SHP77 treated with DMSO at 0.1 percent for 48 hours (cell line): ENCODE measurements around the gene TAP2.
"Not testable (repeated sequence)": the region's sequence is repeated elsewhere in the genome, so short reads cannot be mapped to it uniquely, and the experiment has no call there.

Experiments
- DNase-seq: peaks from one replicate; lab custom pipeline; 2025; lab: John Stamatoyannopoulos, UW

Gene TAP2

DNA sequence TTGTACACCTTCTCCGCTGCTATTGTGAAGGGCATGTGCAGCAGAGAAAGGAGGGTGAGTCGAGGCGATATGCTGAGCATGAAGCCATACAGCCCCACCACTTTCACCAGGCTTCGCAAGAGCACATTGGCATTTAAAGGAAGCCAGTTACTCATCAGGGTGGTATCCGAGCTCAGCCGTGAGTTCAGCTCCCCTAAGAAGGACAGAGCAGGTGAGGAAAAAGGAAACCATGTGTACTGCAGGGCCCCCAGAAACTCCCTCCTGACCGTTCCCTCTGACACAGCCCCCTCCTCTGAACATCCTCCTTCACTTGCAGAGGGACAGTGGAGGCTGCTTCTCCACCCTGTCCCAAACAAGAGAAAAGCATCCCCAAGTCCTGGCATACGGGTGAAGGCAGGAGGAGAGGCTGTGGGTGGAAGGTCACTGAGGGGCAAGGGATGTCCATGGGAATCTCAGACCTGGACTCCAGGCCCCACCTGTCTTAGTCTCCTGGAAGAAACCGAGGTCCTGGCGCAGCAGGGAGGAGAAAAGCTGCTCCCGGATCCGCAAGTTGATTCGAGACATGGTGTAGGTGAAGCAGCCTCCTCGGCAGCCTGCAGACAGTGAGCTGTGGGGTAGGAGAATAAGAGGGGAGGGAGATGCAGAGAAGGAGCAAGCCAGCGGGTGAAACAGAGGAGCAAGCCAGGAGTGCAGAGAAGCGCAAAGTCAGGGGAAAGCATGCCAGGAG lies 3.2 kb downstream of the TAP2 start:
- no peak for DNase-seq

GRCh38 chr6:32833664-32834063 lies 4.9 kb downstream of the TAP2 start:
- DNase-seq = no peak

DNA sequence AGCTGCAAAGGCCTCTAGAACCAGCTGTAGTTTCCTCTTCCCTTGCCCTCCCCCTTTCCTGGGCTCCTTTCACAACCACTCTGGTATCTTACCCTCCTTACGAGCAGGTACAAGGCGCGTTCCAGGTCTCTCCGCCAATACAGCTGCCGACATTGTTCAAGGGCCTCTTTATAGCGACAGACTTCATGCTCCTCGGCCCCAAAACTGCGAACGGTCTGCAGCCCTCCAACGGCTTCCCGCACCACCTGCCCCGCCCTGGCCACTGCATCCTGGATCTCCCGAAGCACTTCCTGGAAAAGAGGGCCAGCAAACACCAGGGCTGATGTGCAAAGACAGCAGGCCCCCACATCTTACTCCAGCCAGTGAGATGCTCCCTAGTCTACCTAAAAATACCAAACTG lies 6.0 kb downstream of the TAP2 start:
- no peak for DNase-seq

GRCh38 chr6:32830936-32831335 lies 7.6 kb downstream of the TAP2 start:
- DNase-seq = no peak

- no peak for DNase-seq
Observed at GRCh38 chr6:32830017-32830416, 8.5 kb downstream of the TAP2 start.

DNA sequence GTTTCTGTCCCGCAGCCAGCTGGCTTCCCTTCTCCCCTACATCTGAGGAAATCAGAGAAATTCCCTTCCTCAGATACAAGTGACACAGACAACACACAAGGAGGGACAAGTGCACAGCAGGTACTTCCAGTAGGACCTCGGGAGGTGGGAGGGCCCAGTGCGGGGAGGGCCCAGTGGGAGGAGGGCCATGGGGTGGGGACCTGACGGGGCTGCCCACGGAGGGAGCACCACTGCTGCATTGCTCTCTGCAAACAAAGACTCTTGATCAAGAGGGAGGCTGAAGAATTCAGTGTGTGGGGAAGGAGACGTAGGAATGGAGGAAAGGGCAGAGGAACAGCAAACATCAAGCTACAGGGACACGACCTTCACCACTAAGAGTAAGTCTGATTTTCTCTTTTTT lies 9.0 kb downstream of the TAP2 start:
- DNase-seq = no peak

- no peak for DNase-seq
Observed at GRCh38 chr6:32827025-32827424, 11.5 kb downstream of the TAP2 start.

- DNase-seq = no peak
Observed at GRCh38 chr6:32825966-32826365, 12.6 kb downstream of the TAP2 start.

DNA sequence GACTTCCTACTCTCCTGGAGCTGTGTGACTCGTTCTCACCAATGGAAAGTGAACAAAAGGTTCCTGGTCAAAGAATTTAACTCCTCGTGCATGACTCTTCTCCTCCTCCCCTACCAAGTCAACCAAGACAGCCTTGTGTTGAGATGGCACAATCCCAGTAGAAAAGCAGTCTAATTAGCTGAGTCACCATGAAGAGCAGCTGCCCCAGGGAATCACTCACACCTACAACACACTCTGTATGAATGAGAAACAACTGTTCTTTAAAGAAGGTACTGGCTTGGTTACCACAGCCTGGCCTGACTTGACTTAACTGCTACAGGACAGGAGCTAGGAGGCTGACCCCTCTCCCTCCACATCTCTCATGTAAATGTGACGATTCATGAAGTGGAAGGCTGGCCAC lies 18.8 kb downstream of the TAP2 start:
- DNase-seq = no peak

DNA sequence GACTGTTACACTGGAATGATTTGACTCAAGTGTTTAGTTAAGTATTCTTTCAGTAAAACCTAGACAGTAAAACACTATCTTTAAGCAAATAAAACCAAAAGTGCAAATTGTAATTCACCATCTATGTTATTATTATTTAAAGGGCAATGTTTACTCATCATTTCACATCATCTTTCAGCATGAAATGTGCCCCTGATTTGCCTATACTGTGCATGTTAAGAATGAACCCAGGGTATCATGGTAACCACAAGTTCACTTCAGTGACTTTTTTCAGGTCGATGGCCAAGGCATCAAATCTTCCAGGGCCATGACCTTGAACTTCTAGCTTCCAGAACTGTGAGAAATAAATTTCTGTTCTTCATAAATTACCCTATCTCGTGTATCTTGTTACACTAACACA lies 19.7 kb downstream of the TAP2 start:
- DNase-seq = no peak

- no peak for DNase-seq
Observed at GRCh38 chr6:32816746-32817204, 21.8 kb downstream of the TAP2 start, which contains the start of gene HLA-DOB. HLA-DOB (minus strand) TSS chr6:32817002; CDS start chr6:32816951, 51 bp downstream.

- DNase-seq = no peak
Observed at GRCh38 chr6:32815996-32816395, 22.5 kb downstream of the TAP2 start.

- DNase-seq = no peak
Observed at GRCh38 chr6:32815115-32815514, 23.4 kb downstream of the TAP2 start.

DNA sequence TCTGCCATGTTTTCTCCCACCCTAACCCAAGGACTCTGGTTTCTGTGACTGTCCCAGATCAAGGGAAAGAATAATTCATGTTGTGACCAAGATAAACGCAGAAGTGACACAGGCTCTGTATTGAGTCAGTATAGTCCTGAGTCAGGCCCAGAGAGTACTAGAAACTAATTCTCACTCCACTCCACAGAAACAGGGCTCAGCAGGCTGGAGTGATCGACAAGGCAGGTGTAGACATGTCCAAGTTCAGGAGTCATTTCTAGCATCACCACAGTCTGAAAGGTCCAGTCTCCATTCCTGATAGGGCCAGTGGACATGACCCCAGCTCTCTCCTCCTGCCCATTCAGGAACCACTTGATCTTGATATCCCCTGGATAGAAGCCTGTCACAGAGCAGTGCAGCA lies 24.4 kb downstream of the TAP2 start:
- no peak for DNase-seq

GRCh38 chr6:32809171-32809570 lies 29.4 kb downstream of the TAP2 start:
- DNase-seq = no peak

GRCh38 chr6:32807020-32807580 lies 31.4 kb downstream of the TAP2 start:
- DNase-seq = no peak

GRCh38 chr6:32805404-32805803 lies 33.1 kb downstream of the TAP2 start:
- not testable (repeated sequence) for DNase-seq

GRCh38 chr6:32803416-32803815 lies 35.1 kb downstream of the TAP2 start:
- DNase-seq = no peak

GRCh38 chr6:32799740-32800139 lies 38.8 kb downstream of the TAP2 start:
- DNase-seq = no peak

GRCh38 chr6:32799168-32799567 lies 39.4 kb downstream of the TAP2 start:
- no peak for DNase-seq

- DNase-seq = no peak
Observed at GRCh38 chr6:32796848-32797776, 41.4 kb downstream of the TAP2 start.

DNA sequence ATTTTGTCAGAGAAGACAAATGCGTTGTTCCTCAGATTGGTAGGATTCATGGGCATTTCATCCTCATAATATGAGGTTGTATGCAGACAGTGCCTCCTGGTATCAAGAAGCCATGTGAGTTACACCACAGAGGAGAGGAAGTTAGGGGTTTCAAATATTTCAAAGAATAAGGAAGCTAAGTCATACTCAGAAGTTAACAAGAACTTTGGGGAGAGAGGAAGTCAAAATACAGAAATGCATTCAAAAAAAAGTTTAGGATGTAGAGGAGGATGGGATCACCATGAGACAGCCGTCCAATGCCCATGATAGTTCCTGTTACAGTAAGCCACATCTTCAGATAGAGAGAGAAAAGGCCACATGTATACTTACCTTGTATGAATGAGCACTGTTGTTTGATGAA lies 44.0 kb downstream of the TAP2 start:
- DNase-seq = no peak
